Measurements from ENCODE around the gene SLC25A30. TPM values are rescaled to one million over a fixed set of nuclear protein-coding genes. Genes with fewer than 3 reads are reported as not detected.
A peak's percentile ranks its signal among the peaks of the same experiment; 100 is the strongest.
"Not testable (repeated sequence)": the region's sequence is repeated elsewhere in the genome, so short reads cannot be mapped to it uniquely, and the experiment has no call there.

The SLC25A30 gene
- total and polyA plus RNA-seq, 4 donors: 12.3 to 31.9 (median 21.8) TPM

- H3K4me1 ChIP-seq (ENCODE audit: control insufficient read depth in 1 of 2, insufficient read depth in 2 of 2, low read length in 2 of 2): no peaks in the 10 kb centered on the region
- H3K36me3 ChIP-seq (ENCODE audit: control insufficient read depth in 1 of 2, insufficient read depth in 2 of 2, low read length in 1 of 2): peaks cover 3 to 6% of the 10 kb centered on the region in 2 donors
- DNase-seq (no peak), ATAC-seq (ENCODE audit: low FRiP score) (no peak)
- no peaks in the 10 kb centered on the region for H3K9me3 ChIP-seq (ENCODE audit: control insufficient read depth, low read length)
- 95% methylated on average over 3 of the region's 3 CpGs for WGBS, 2 donors
- H3K27me3 ChIP-seq (ENCODE audit: control insufficient read depth in 1 of 2, insufficient read depth in 2 of 2, low read length in 1 of 2): no peaks in the 10 kb centered on the region
- intact Hi-C loops (cut with DNase I): no loop called here
- no peak overlapping the region for H3K4me3 ChIP-seq (ENCODE audit: low read length in 2 of 2)
- no peak overlapping the region for H3K27ac ChIP-seq (ENCODE audit: low read depth in 1 of 2, low read length in 2 of 2)
These were observed 15.1 kb downstream of the SLC25A30 start for GRCh38 chr13:45403081-45403480.

GRCh38 chr13:45402641-45403040 is 15.5 kb downstream of the SLC25A30 start:
- intact Hi-C loops (cut with DNase I): no loop called here
- DNase-seq: no peak
- ATAC-seq (ENCODE audit: low FRiP score): no peak
- no peak overlapping the region for H3K27ac ChIP-seq (ENCODE audit: low read depth in 1 of 2, low read length in 2 of 2)
- no peaks in the 10 kb centered on the region for H3K9me3 ChIP-seq (ENCODE audit: control insufficient read depth, low read length)
- H3K4me1 ChIP-seq (ENCODE audit: control insufficient read depth in 1 of 2, insufficient read depth in 2 of 2, low read length in 2 of 2): no peaks in the 10 kb centered on the region
- 84 to 90% methylated on average over 3 of the region's 3 CpGs for WGBS, 2 donors
- no peak overlapping the region for H3K4me3 ChIP-seq (ENCODE audit: low read length in 2 of 2)
- no peaks in the 10 kb centered on the region for H3K27me3 ChIP-seq (ENCODE audit: control insufficient read depth in 1 of 2, insufficient read depth in 2 of 2, low read length in 1 of 2)
- peaks cover 3 to 4% of the 10 kb centered on the region in 2 donors for H3K36me3 ChIP-seq (ENCODE audit: control insufficient read depth in 1 of 2, insufficient read depth in 2 of 2, low read length in 1 of 2)

- Histone ChIP-seq H3K9me3 (ENCODE audit: control insufficient read depth, low read length) (no peaks in the 10 kb centered on the region), H3K27me3 (ENCODE audit: control insufficient read depth in 1 of 2, insufficient read depth in 2 of 2, low read length in 1 of 2) (no peaks in the 10 kb centered on the region), H3K4me3 (ENCODE audit: low read length in 2 of 2) (no peak overlapping the region), H3K27ac (ENCODE audit: low read depth in 1 of 2, low read length in 2 of 2) (no peak overlapping the region), H3K36me3 (ENCODE audit: control insufficient read depth in 1 of 2, insufficient read depth in 2 of 2, low read length in 1 of 2) (peaks cover 0 to 3% of the 10 kb centered on the region in 2 donors), H3K4me1 (ENCODE audit: control insufficient read depth in 1 of 2, insufficient read depth in 2 of 2, low read length in 2 of 2) (no peaks in the 10 kb centered on the region)
- no peak for DNase-seq
- ATAC-seq (ENCODE audit: low FRiP score): no peak
- 96 to 100% methylated on average over 1 of the region's 1 CpG for WGBS, 2 donors
- intact Hi-C loops (cut with DNase I): no loop called here
These were observed 16.9 kb downstream of the SLC25A30 start for GRCh38 chr13:45401314-45401713.

- H3K36me3 ChIP-seq (ENCODE audit: control insufficient read depth in 1 of 2, insufficient read depth in 2 of 2, low read length in 1 of 2): peaks cover 4 to 7% of the 10 kb centered on the region in 2 donors
- H3K4me1 ChIP-seq (ENCODE audit: control insufficient read depth in 1 of 2, insufficient read depth in 2 of 2, low read length in 2 of 2): no peaks in the 10 kb centered on the region
These were observed 19.3 kb downstream of the SLC25A30 start for GRCh38 chr13:45398877-45399276.

GRCh38 chr13:45396533-45397095 is 21.6 kb downstream of the SLC25A30 start:
- Histone ChIP-seq H3K9me3 (ENCODE audit: control insufficient read depth, low read length) (no peaks in the 10 kb centered on the region), H3K27ac (ENCODE audit: low read depth in 1 of 2, low read length in 2 of 2) (no peak overlapping the region), H3K4me3 (ENCODE audit: low read length in 2 of 2) (no peak overlapping the region), H3K4me1 (ENCODE audit: control insufficient read depth in 1 of 2, insufficient read depth in 2 of 2, low read length in 2 of 2) (no peaks in the 10 kb centered on the region), H3K27me3 (ENCODE audit: control insufficient read depth in 1 of 2, insufficient read depth in 2 of 2, low read length in 1 of 2) (no peaks in the 10 kb centered on the region), H3K36me3 (ENCODE audit: control insufficient read depth in 1 of 2, insufficient read depth in 2 of 2, low read length in 1 of 2) (peaks cover 4 to 7% of the 10 kb centered on the region in 2 donors)
- intact Hi-C loops (cut with DNase I): no loop called here
- 30 to 31% methylated on average over 9 of the region's 9 CpGs for WGBS, 2 donors
- DNase-seq (no peak), ATAC-seq (ENCODE audit: low FRiP score) (no peak)

More at GRCh38 chr13:45398877-45399276, 19.3 kb downstream of the SLC25A30 start:
- Histone ChIP-seq H3K9me3 (ENCODE audit: control insufficient read depth, low read length) (no peaks in the 10 kb centered on the region), H3K27ac (ENCODE audit: low read depth in 1 of 2, low read length in 2 of 2) (no peak overlapping the region), H3K4me3 (ENCODE audit: low read length in 2 of 2) (no peak overlapping the region), H3K27me3 (ENCODE audit: control insufficient read depth in 1 of 2, insufficient read depth in 2 of 2, low read length in 1 of 2) (no peaks in the 10 kb centered on the region)
- DNase-seq (no peak), ATAC-seq (ENCODE audit: low FRiP score) (no peak)
- WGBS, 2 donors: 91 to 94% methylated on average over 4 of the region's 4 CpGs
- intact Hi-C loops (cut with DNase I): no loop called here

GRCh38 chr13:45393941-45394570 is 24.1 kb downstream of the SLC25A30 start:
- ATAC-seq (ENCODE audit: low FRiP score) (no peak), DNase-seq (no peak)
- no peaks in the 10 kb centered on the region for H3K27me3 ChIP-seq (ENCODE audit: control insufficient read depth in 1 of 2, insufficient read depth in 2 of 2, low read length in 1 of 2)
- H3K36me3 ChIP-seq (ENCODE audit: control insufficient read depth in 1 of 2, insufficient read depth in 2 of 2, low read length in 1 of 2): peaks cover 4 to 7% of the 10 kb centered on the region in 2 donors
- H3K4me3 ChIP-seq (ENCODE audit: low read length in 2 of 2): no peak overlapping the region
- no peaks in the 10 kb centered on the region for H3K9me3 ChIP-seq (ENCODE audit: control insufficient read depth, low read length)
- 12 to 13% methylated on average over 4 of the region's 4 CpGs for WGBS, 2 donors
- intact Hi-C loops (cut with DNase I): no loop called here
- H3K4me1 ChIP-seq (ENCODE audit: control insufficient read depth in 1 of 2, insufficient read depth in 2 of 2, low read length in 2 of 2): no peaks in the 10 kb centered on the region
- H3K27ac ChIP-seq (ENCODE audit: low read depth in 1 of 2, low read length in 2 of 2): no peak overlapping the region

GRCh38 chr13:45392811-45393210 is 25.4 kb downstream of the SLC25A30 start:
- no peaks in the 10 kb centered on the region for H3K9me3 ChIP-seq (ENCODE audit: control insufficient read depth, low read length)
- no peak overlapping the region for H3K27ac ChIP-seq (ENCODE audit: low read depth in 1 of 2, low read length in 2 of 2)
- H3K4me1 ChIP-seq (ENCODE audit: control insufficient read depth in 1 of 2, insufficient read depth in 2 of 2, low read length in 2 of 2): no peaks in the 10 kb centered on the region
- H3K36me3 ChIP-seq (ENCODE audit: control insufficient read depth in 1 of 2, insufficient read depth in 2 of 2, low read length in 1 of 2): peaks cover 3 to 7% of the 10 kb centered on the region in 2 donors
- H3K4me3 ChIP-seq (ENCODE audit: low read length in 2 of 2): no peak overlapping the region
- intact Hi-C loops (cut with DNase I): no loop called here
- no peak for ATAC-seq (ENCODE audit: low FRiP score)
- DNase-seq: no peak
- no peaks in the 10 kb centered on the region for H3K27me3 ChIP-seq (ENCODE audit: control insufficient read depth in 1 of 2, insufficient read depth in 2 of 2, low read length in 1 of 2)
- 50 to 51% methylated on average over 5 of the region's 5 CpGs for WGBS, 2 donors

- H3K36me3 ChIP-seq (ENCODE audit: control insufficient read depth in 1 of 2, insufficient read depth in 2 of 2, low read length in 1 of 2): peaks cover 3 to 7% of the 10 kb centered on the region in 2 donors
- H3K27me3 ChIP-seq (ENCODE audit: control insufficient read depth in 1 of 2, insufficient read depth in 2 of 2, low read length in 1 of 2): no peaks in the 10 kb centered on the region
- WGBS, 2 donors: 88 to 92% methylated on average over 6 of the region's 6 CpGs
- H3K27ac ChIP-seq (ENCODE audit: low read depth in 1 of 2, low read length in 2 of 2): no peak overlapping the region
- intact Hi-C loops (cut with DNase I): no loop called here
- H3K4me1 ChIP-seq (ENCODE audit: control insufficient read depth in 1 of 2, insufficient read depth in 2 of 2, low read length in 2 of 2): no peaks in the 10 kb centered on the region
- H3K9me3 ChIP-seq (ENCODE audit: control insufficient read depth, low read length): no peaks in the 10 kb centered on the region
- H3K4me3 ChIP-seq (ENCODE audit: low read length in 2 of 2): no peak overlapping the region
- ATAC-seq (ENCODE audit: low FRiP score) (no peak), DNase-seq (no peak)
These were observed 26.2 kb downstream of the SLC25A30 start for GRCh38 chr13:45391926-45392325.

GRCh38 chr13:45391128-45391527 is 27.0 kb downstream of the SLC25A30 start:
- H3K27me3 ChIP-seq (ENCODE audit: control insufficient read depth in 1 of 2, insufficient read depth in 2 of 2, low read length in 1 of 2); H3K36me3 ChIP-seq (ENCODE audit: control insufficient read depth in 1 of 2, insufficient read depth in 2 of 2, low read length in 1 of 2); intact Hi-C loops (cut with DNase I); H3K4me1 ChIP-seq (ENCODE audit: control insufficient read depth in 1 of 2, insufficient read depth in 2 of 2, low read length in 2 of 2); H3K9me3 ChIP-seq (ENCODE audit: control insufficient read depth, low read length); DNase-seq; H3K4me3 ChIP-seq (ENCODE audit: low read length in 2 of 2); H3K27ac ChIP-seq (ENCODE audit: low read depth in 1 of 2, low read length in 2 of 2): not testable (repeated sequence)
- peak; percentile 41 for ATAC-seq (ENCODE audit: low FRiP score)
- WGBS, 2 donors: 89 to 94% methylated on average over 25 to 37 of the region's 37 CpGs
